IPS-18a (cell line): Measurements from ENCODE around the gene LPAR3.

ENCODE experiments used
- H3K27ac ChIP-seq: one replicate; pipeline ENCODE4 v1.5.1; 2013; ENCODE audit warnings: low read length
- H3K27me3 ChIP-seq: one replicate; pipeline ENCODE4 v1.6.1; 2013; ENCODE audit warnings: mild to moderate bottlenecking, low read length; ENCODE audit not compliant: control insufficient read depth, insufficient read depth
- H3K36me3 ChIP-seq: one replicate; pipeline ENCODE4 v1.6.1; 2013; ENCODE audit warnings: low read depth, low read length; ENCODE audit not compliant: control insufficient read depth
- H3K4me1 ChIP-seq: one replicate; pipeline ENCODE4 v1.6.1; 2013; ENCODE audit warnings: low read depth, low read length; ENCODE audit not compliant: control insufficient read depth
- H3K4me3 ChIP-seq: one replicate; pipeline ENCODE4 v1.5.1; 2013; ENCODE audit warnings: low read length
- H3K9ac ChIP-seq: one replicate; pipeline ENCODE4 v1.6.1; 2013; ENCODE audit warnings: mild to moderate bottlenecking, low read length, moderate library complexity
- H3K9me3 ChIP-seq: one replicate; pipeline ENCODE4 v1.6.1; 2013; ENCODE audit warnings: low read depth, low read length; ENCODE audit not compliant: control insufficient read depth

Gene LPAR3

GRCh38 chr1:84855168-84855567, 37.8 kb downstream of the LPAR3 start:
- Histone ChIP-seq H3K9me3 (no peaks in the 10 kb centered on the region), H3K4me1 (no peaks in the 10 kb centered on the region), H3K9ac (no peak overlapping the region), H3K27me3 (no peaks in the 10 kb centered on the region), H3K27ac (no peak overlapping the region), H3K4me3 (no peak overlapping the region), H3K36me3 (no peaks in the 10 kb centered on the region)

GRCh38 chr1:84853741-84854721, 39.0 kb downstream of the LPAR3 start:
- H3K27ac ChIP-seq, result no peak overlapping the region
- H3K36me3 ChIP-seq, result no peaks in the 10 kb centered on the region
- H3K27me3 ChIP-seq, result no peaks in the 10 kb centered on the region
- H3K9me3 ChIP-seq, result no peaks in the 10 kb centered on the region
- no peak overlapping the region for H3K4me3 ChIP-seq
- H3K9ac ChIP-seq, result no peak overlapping the region
- no peaks in the 10 kb centered on the region for H3K4me1 ChIP-seq

GRCh38 chr1:84851839-84852238, 41.2 kb downstream of the LPAR3 start:
- no peaks in the 10 kb centered on the region for H3K9me3 ChIP-seq
- H3K36me3 ChIP-seq, result no peaks in the 10 kb centered on the region
- no peak overlapping the region for H3K4me3 ChIP-seq
- H3K27me3 ChIP-seq, result no peaks in the 10 kb centered on the region
- H3K9ac ChIP-seq, result no peak overlapping the region
- no peak overlapping the region for H3K27ac ChIP-seq
- H3K4me1 ChIP-seq, result no peaks in the 10 kb centered on the region

GRCh38 chr1:84849357-84849975, 43.5 kb downstream of the LPAR3 start:
- H3K27ac ChIP-seq, result no peak overlapping the region
- H3K27me3 ChIP-seq, result no peaks in the 10 kb centered on the region
- H3K9ac ChIP-seq, result no peak overlapping the region
- H3K9me3 ChIP-seq, result no peaks in the 10 kb centered on the region
- no peaks in the 10 kb centered on the region for H3K36me3 ChIP-seq
- H3K4me3 ChIP-seq, result no peak overlapping the region
- no peaks in the 10 kb centered on the region for H3K4me1 ChIP-seq

GRCh38 chr1:84847253-84848250, 45.5 kb downstream of the LPAR3 start:
- Histone ChIP-seq H3K27me3 (no peaks in the 10 kb centered on the region), H3K27ac (no peak overlapping the region), H3K36me3 (no peaks in the 10 kb centered on the region), H3K9ac (no peak overlapping the region), H3K4me1 (no peaks in the 10 kb centered on the region), H3K4me3 (no peak overlapping the region), H3K9me3 (no peaks in the 10 kb centered on the region)

- H3K9ac ChIP-seq, result no peak overlapping the region
- no peak overlapping the region for H3K4me3 ChIP-seq
- no peaks in the 10 kb centered on the region for H3K4me1 ChIP-seq
- H3K27ac ChIP-seq, result no peak overlapping the region
- no peaks in the 10 kb centered on the region for H3K36me3 ChIP-seq
- H3K9me3 ChIP-seq, result no peaks in the 10 kb centered on the region
- no peaks in the 10 kb centered on the region for H3K27me3 ChIP-seq
Measured at GRCh38 chr1:84846387-84846786, 46.6 kb downstream of the LPAR3 start.

- Histone ChIP-seq H3K36me3 (no peaks in the 10 kb centered on the region), H3K9ac (no peak overlapping the region), H3K27ac (no peak overlapping the region), H3K27me3 (no peaks in the 10 kb centered on the region), H3K4me1 (no peaks in the 10 kb centered on the region), H3K9me3 (no peaks in the 10 kb centered on the region), H3K4me3 (no peak overlapping the region)
Measured at GRCh38 chr1:84845357-84845756, 47.6 kb downstream of the LPAR3 start.

GRCh38 chr1:84844094-84844493, 48.9 kb downstream of the LPAR3 start:
- no peak overlapping the region for H3K4me3 ChIP-seq
- H3K36me3 ChIP-seq, result no peaks in the 10 kb centered on the region
- no peaks in the 10 kb centered on the region for H3K27me3 ChIP-seq
- H3K4me1 ChIP-seq, result no peaks in the 10 kb centered on the region
- no peaks in the 10 kb centered on the region for H3K9me3 ChIP-seq
- H3K27ac ChIP-seq, result no peak overlapping the region
- H3K9ac ChIP-seq, result no peak overlapping the region

- H3K4me1 ChIP-seq, result no peaks in the 10 kb centered on the region
- H3K36me3 ChIP-seq, result no peaks in the 10 kb centered on the region
- no peak overlapping the region for H3K9ac ChIP-seq
- no peaks in the 10 kb centered on the region for H3K9me3 ChIP-seq
- H3K4me3 ChIP-seq, result no peak overlapping the region
- H3K27me3 ChIP-seq, result no peaks in the 10 kb centered on the region
- no peak overlapping the region for H3K27ac ChIP-seq
Measured at GRCh38 chr1:84842748-84843231, 50.2 kb downstream of the LPAR3 start.

- Histone ChIP-seq H3K27ac (no peak overlapping the region), H3K4me1 (no peaks in the 10 kb centered on the region), H3K4me3 (no peak overlapping the region)
Measured at GRCh38 chr1:84841971-84842370, 51.0 kb downstream of the LPAR3 start.

GRCh38 chr1:84840346-84840745, 52.7 kb downstream of the LPAR3 start:
- H3K4me1 ChIP-seq, result no peaks in the 10 kb centered on the region
- no peak overlapping the region for H3K4me3 ChIP-seq
- no peaks in the 10 kb centered on the region for H3K9me3 ChIP-seq
- H3K9ac ChIP-seq, result no peak overlapping the region
- no peak overlapping the region for H3K27ac ChIP-seq
- no peaks in the 10 kb centered on the region for H3K36me3 ChIP-seq
- H3K27me3 ChIP-seq, result no peaks in the 10 kb centered on the region

More at GRCh38 chr1:84841971-84842370, 51.0 kb downstream of the LPAR3 start:
- no peaks in the 10 kb centered on the region for H3K36me3 ChIP-seq
- H3K9me3 ChIP-seq, result no peaks in the 10 kb centered on the region
- H3K27me3 ChIP-seq, result no peaks in the 10 kb centered on the region
- no peak overlapping the region for H3K9ac ChIP-seq
